Tibial nerve (tissue), 4 donors: ENCODE results near the gene RFX4. TPM values are rescaled to one million over a fixed set of nuclear protein-coding genes. Genes with fewer than 3 reads are reported as not detected.

Experiments used
- DNase-seq, 2 donors: peaks; one replicate each; pipeline ENCODE4 v3.0.0-alpha.2; 2019; ENCODE audit warnings: low spot score in 2 of 2
- H3K27ac ChIP-seq, 4 donors: fragments of 200-600 bp; sonication (generic) in 3 of 4; one replicate each; pipeline ENCODE4 v1.5.1; 2017 to 2019; ENCODE audit warnings: mild to moderate bottlenecking in 1 of 4
- H3K27me3 ChIP-seq, 2 donors: fragments of 200-600 bp; sonication (generic) in 1 of 2; one replicate each; pipeline versions ENCODE4 v1.5.1 to v1.6.0; 2017 to 2019
- H3K36me3 ChIP-seq, 3 donors: fragments of 200-600 bp; sonication (generic); one replicate each; pipeline ENCODE4 v1.5.1; 2018 to 2019
- H3K4me1 ChIP-seq, 4 donors: fragments of 200-600 bp; sonication (generic) in 3 of 4; one replicate each; pipeline ENCODE4 v1.5.1; 2017 to 2019
- H3K4me3 ChIP-seq, 4 donors: fragments of 200-600 bp; sonication (generic) in 3 of 4; one replicate each; pipeline ENCODE4 v1.5.1; 2017 to 2019; ENCODE audit warnings: mild to moderate bottlenecking in 1 of 4, moderate library complexity in 1 of 4
- H3K9me3 ChIP-seq, 4 donors: fragments of 200-600 bp; sonication (generic) in 3 of 4; one replicate each; pipeline ENCODE4 v1.5.1; 2017 to 2019
- CTCF ChIP-seq, 5 experiments: fragments of 200-600 bp in 3 of 5; fragments of 450-650 bp in 2 of 5; sonication (generic) in 3 of 5; IDR thresholded peaks; one replicate each; pipeline ENCODE4 v1.5.1; 2016 to 2019; ENCODE audit warnings: antibody characterized with exemption in 5 of 5, mild to moderate bottlenecking in 3 of 5, moderate library complexity in 2 of 5
- EP300 ChIP-seq, 2 donors: sonication (generic); formaldehyde crosslinking; IDR thresholded peaks; one replicate each; pipeline ENCODE4 v1.6.1; 2017; ENCODE audit warnings: antibody characterized with exemption in 2 of 2, mild to moderate bottlenecking in 1 of 2
- POLR2A ChIP-seq, 2 donors: fragments of 450-650 bp; IDR thresholded peaks; one replicate each; pipeline ENCODE4 v1.6.1; 2017; ENCODE audit warnings: antibody characterized with exemption in 2 of 2, mild to moderate bottlenecking in 2 of 2, moderate library complexity in 2 of 2
- WGBS, 2 donors: methylation state at CpG; one replicate each; pipeline ENCODE4 v1.1.5; 2018; 5-methylcytosine and 5-hydroxymethylcytosine counted together
- total RNA-seq, 4 donors: library from RNA; depleted of rRNA; stranded (reverse); fragments of >200 nt; gene quantifications; one replicate each; pipeline ENCODE4 v1.1.0, GENCODE V29; 2016

RFX4 gene
- total RNA-seq, 4 donors from 2014 or later = not detected

- Histone ChIP-seq H3K4me1 (peaks cover 0 to 70% (median 45%) of the 10 kb centered on the region in 4 donors), H3K9me3 (no peaks in the 10 kb centered on the region), H3K36me3 (no peaks in the 10 kb centered on the region), H3K27me3 (peaks cover 0 to 100% of the 10 kb centered on the region in 2 donors), H3K4me3 (peak overlapping the region; percentile 4 to 44 (median 10)), H3K27ac (no peak overlapping the region)
- WGBS, 2 donors = 1 to 3% methylated on average over 44 to 58 of the region's 63 CpGs
- DNase-seq = no peak
- TF ChIP-seq POLR2A (IDR thresholded peaks at IDR 0.05) = no peak
- TF ChIP-seq CTCF (IDR thresholded peaks at IDR 0.05) = no peak
- TF ChIP-seq EP300 (IDR thresholded peaks at IDR 0.05) = no peak
Measured at GRCh38 chr12:106585521-106586277, 2.9 kb downstream of the RFX4 start.

GRCh38 chr12:106586278-106586802, 3.5 kb downstream of the RFX4 start:
- Histone ChIP-seq H3K27ac (no peak overlapping the region), H3K36me3 (no peaks in the 10 kb centered on the region), H3K27me3 (peaks cover 0 to 94% of the 10 kb centered on the region in 2 donors), H3K4me3 (peak overlapping the region; percentile 4 to 44 (median 10)), H3K9me3 (no peaks in the 10 kb centered on the region), H3K4me1 (peaks cover 0 to 64% (median 40%) of the 10 kb centered on the region in 4 donors)
- no peak for DNase-seq
- TF ChIP-seq EP300 (IDR thresholded peaks at IDR 0.05) = no peak
- TF ChIP-seq POLR2A (IDR thresholded peaks at IDR 0.05) = no peak
- TF ChIP-seq CTCF (IDR thresholded peaks at IDR 0.05) = no peak
- 1 to 3% methylated on average over 32 to 35 of the region's 35 CpGs for WGBS, 2 donors

- H3K4me1 ChIP-seq = peaks cover 0 to 57% (median 36%) of the 10 kb centered on the region in 4 donors
- DNase-seq = no peak
- no peaks in the 10 kb centered on the region for H3K36me3 ChIP-seq
- H3K9me3 ChIP-seq = no peaks in the 10 kb centered on the region
- TF ChIP-seq POLR2A (IDR thresholded peaks at IDR 0.05) (no peak), CTCF (IDR thresholded peaks at IDR 0.05) (no peak), EP300 (IDR thresholded peaks at IDR 0.05) (no peak)
- H3K27ac ChIP-seq = no peak overlapping the region
- peak overlapping the region in 2 of 4 donors; percentile 13 to 44 for H3K4me3 ChIP-seq
- peaks cover 0 to 90% of the 10 kb centered on the region in 2 donors for H3K27me3 ChIP-seq
- WGBS, 2 donors = 0 to 2% methylated on average over 58 to 59 of the region's 62 CpGs
Measured at GRCh38 chr12:106586803-106587684, 4.2 kb downstream of the RFX4 start.

GRCh38 chr12:106588771-106589170, 6.0 kb downstream of the RFX4 start:
- no peak overlapping the region for H3K4me3 ChIP-seq
- peaks cover 0 to 40% (median 20%) of the 10 kb centered on the region in 4 donors for H3K4me1 ChIP-seq
- 50 to 66% methylated on average over 4 of the region's 4 CpGs for WGBS, 2 donors
- H3K27me3 ChIP-seq = peaks cover 0 to 80% of the 10 kb centered on the region in 2 donors
- TF ChIP-seq POLR2A (IDR thresholded peaks at IDR 0.05) (no peak), CTCF (IDR thresholded peaks at IDR 0.05) (no peak), EP300 (IDR thresholded peaks at IDR 0.05) (no peak)
- no peaks in the 10 kb centered on the region for H3K36me3 ChIP-seq
- no peaks in the 10 kb centered on the region for H3K9me3 ChIP-seq
- no peak for DNase-seq
- no peak overlapping the region for H3K27ac ChIP-seq
